Fibroblast of the conjunctiva (primary cell): ENCODE measurements around the gene PLEKHH1.
A peak's percentile ranks its signal among the peaks of the same experiment; 100 is the strongest.

Experiments
- DNase-seq: peaks from one replicate; pipeline ENCODE4 v3.0.0-alpha.2; 2010; ENCODE audit warnings: low read depth

PLEKHH1 gene

DNA sequence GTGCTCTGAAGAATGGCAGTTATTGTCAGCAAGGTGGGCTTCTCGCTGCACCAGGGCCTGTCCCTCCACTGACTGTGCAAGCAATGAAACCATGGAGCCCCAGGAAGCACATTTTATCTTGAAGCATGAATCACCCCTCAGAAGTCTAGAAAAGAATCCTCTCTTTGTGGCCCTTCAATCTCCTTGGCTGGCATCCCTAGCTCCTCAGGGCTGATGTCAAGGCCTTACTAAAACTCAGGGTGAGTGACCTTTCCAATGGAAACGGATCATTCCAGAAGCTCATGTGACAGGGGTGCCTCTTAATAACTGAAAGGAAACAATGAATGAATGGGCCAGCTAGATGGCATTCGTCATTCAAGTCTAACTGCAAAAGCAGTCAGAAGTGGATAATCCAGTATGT lies 22.3 kb upstream of the PLEKHH1 start:
- DNase-seq: no peak

DNA sequence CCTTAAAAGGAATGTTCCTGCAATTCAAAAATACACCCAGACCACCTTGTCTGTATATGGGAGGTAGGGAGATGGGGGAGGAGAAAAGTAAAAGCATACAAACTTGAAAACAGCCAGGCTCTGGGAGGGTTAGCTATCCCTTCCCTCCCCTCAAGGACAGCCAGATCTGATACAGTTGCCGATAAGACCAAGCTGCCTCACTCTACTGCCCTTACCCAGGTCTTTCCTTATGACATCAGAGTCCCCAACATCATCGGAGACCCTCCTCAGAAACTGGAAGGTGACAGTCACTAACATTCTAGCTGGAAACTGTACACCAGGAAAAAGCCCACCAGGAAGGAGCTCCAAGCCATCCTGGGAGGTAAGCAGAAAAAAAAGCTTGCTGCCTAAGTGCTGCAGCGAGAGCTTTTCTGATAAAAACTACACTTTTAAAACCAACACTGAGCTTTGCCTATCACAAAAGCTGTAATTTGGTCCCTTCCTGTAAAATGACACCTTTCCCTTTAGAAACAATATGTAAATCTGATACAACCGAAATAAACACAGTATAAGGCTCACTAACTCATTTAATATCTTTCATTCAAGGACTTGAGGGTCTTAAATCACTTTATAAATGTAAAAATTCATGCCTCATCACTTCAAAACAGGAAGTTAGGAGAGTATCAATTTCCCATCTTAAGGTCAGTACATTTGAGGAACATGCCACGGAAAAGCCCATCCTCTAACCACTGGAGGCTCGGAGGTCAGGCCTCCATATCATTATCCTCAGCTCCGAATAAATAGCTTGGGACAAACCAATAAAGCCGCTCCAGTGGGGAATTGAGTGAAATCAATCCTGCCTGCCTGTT lies 20.4 kb upstream of the PLEKHH1 start:
- no peak for DNase-seq

DNA sequence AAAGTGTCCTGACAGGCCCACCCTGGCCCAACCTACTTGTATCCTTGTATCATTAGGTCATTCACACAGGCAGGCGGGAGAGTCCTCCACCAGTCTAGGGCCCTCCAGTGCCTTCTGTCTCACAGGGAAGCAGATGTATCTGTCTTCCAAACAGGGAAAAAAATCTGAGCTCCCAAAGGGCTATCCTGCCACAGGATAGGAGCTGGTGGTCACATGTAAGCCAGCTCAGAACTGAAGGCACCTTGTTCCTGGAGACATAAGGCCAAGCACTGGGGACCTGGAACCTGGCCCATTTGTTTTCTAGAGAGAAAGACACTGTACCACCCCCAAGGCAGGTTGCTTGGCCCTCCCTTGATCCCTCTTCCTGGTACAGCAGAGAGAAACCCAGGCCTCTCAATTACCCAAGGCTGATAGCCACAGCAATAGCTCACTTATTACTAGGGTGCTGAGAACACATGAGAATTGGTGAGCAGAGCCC lies 19.4 kb upstream of the PLEKHH1 start:
- DNase-seq: no peak

DNA sequence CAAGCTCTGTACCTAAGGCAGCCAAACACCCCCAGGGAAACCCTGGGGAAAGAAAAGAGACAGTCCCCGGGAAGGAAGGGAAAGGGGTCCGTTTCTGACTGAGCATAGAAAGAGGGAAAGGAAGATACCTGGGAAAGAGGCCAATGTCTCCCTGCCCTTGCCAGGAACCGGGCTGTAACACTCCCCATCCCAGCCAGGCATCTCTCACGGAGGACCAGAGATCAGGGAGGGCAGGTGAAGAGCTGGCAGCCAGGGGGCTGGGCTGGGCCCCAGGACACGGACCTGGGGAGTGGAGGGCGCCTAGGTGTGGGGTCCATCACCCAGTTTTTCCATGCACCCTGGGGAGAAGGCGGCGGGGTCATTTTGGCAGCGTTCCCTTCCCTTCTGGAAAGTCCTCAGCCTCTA lies 18.9 kb upstream of the PLEKHH1 start:
- DNase-seq: no peak

DNA sequence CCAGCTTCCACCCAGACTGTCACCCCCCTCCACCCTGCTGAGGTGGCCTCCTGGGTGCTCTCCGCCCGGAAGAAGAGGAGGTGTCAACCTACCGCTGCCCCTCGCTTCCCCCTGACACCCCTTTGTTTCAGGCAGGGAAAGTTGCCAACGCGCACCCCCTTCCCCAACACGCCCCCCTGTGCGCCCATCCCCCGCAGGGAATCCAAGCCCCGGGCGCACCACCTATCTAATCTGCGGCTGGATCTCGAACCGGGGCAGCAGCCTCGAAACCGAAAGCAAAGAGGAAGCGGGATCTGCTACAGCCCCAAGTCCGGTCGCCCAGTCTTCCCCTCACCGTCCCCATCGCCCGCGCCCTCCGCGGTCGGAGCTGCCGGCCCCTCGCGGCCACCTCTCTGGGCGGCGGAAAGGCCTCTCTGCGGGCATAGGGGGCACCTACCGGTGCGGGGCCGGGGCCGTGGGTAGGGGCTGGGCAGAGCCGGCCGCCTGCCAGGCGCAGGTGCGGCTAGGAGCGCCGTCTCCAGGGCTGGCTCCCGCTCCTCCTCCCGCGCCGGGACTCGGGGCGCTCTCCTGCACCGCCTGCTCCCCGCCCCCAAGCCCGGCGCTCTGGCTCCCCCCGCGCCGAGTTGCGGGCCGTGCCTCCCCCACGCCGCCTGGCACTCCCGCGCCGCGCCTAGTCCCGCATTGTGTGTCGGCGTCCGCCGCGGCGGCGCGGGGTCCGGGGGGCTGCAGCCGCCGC lies 18.3 kb upstream of the PLEKHH1 start:
- DNase-seq: no peak

DNA sequence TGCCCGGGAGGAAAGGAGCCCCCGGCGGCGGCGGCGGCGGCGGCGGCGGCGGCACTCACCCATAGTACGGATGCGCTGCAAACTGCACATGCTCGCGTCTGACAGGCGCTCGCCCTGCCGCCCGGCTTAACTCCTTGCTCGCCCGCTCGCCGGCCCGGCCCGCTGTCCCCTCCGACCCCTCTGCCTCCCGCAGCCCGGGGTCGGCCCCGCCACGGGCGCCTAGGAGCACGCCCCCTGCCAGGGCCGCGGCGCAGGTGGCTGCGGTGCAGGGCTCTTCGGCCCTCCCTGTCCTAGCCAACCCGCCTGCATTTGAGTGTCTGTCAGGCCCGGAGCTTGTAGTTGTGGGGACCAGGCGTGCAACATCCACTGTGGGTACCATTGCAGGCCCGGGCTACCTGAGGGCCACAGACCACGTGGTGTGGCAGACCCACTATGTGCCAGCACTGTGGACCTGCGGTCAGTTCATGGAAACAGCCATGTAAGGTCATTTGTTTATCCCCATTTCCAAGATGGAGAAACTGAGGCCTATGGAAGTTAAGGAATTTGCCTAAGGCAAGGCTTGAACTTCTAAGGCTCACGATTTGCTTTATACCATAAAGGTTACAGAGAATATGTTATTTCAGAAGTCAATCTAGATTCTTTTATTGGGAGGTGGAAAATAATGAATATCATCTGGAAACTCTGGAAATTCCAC lies 17.6 kb upstream of the PLEKHH1 start:
- no peak for DNase-seq

DNA sequence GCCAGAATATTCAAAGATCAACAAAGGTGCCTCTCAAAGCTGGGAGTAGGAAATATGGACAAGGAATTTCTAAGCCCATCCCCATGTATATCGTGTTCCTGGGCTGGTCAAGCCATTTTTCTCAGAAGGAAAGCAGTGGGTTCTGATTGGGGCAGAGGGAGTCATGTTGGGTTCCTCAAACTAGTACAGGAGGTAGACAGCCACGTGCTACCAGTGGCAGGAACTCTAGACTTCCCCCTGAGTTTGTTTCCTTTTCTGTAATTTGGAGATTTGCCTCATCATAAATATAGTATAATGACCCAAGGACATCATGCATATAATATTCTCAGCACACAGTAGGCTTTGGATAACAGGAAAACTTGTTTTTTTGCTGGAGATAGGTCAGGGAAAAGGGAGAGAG lies 16.4 kb upstream of the PLEKHH1 start:
- DNase-seq: no peak

DNA sequence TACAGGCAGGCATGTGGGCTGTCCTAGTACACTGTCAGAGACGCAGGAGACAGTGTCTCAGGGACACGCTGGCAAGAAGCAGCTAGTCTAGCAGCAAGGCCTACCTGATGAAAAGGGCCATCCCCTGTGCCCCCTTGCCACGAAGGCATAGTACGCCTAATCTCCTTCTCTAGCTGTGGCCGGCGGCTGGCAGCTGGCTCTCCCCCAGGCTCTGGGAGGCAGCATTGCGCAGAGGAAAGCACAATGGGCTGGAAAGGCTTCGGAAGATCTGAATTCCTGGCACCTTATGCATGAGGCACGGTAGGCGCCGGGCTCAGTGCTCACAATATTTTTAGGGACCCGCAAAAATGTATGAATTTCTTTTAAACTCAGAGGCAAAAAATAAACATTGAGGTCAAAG lies 16.0 kb upstream of the PLEKHH1 start:
- no peak for DNase-seq

DNA sequence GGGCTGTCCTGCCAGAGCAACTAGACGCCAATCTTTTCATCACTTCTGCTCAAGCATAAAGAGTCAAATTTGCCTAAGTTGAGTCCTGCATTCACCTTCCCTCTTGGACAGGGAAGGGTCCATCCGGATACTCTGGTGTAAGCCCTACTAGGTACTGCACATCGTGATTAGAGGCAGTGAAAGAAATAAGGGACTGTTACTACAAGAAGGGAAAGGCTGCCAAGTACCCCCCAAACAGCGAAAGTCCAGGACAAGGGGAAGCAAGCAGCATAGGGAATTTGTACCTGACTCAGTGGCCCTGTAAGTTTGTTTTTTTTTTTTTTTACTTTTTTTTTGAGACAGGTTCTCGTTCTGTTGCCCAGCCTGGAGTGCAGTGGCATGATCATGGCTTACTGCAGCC lies 13.7 kb upstream of the PLEKHH1 start:
- no peak for DNase-seq

DNA sequence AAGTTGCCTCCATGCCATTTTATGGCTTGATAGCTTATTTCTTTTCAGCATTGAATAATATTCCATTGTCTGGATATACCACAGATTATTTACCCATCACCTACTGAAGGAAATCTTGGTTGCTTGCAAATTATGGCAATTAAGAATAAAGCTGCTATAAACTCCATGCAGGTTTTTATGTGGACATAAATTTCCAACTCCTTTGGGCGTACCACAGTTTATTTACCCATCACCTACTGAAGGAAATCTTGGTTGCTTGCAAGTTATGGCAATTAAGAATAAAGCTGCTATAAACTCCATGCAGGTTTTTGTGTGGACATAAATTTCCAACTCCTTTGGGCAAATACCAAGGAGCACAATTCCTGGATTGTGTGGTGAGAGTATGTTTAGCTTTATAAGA lies 12.6 kb upstream of the PLEKHH1 start:
- DNase-seq: no peak

DNA sequence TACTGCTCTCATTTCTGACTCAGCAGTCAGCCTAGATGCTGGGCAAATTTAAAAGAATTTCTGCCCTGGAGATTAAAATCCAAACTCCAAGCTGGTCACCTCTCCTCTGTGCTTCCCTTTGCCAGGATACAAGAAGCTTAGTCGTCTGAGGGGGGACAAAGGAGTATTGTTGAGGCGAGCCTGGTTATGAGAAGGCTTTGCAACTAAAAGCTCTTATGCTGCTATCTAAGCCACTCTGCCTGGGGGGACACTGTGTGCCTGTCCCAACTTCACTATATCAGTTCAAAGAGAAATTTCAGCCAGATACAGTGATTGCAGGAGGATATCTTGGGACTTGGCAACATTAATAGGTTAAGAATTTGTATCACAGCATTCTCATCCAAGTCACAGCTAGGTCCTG lies 10.8 kb upstream of the PLEKHH1 start:
- DNase-seq: no peak

DNA sequence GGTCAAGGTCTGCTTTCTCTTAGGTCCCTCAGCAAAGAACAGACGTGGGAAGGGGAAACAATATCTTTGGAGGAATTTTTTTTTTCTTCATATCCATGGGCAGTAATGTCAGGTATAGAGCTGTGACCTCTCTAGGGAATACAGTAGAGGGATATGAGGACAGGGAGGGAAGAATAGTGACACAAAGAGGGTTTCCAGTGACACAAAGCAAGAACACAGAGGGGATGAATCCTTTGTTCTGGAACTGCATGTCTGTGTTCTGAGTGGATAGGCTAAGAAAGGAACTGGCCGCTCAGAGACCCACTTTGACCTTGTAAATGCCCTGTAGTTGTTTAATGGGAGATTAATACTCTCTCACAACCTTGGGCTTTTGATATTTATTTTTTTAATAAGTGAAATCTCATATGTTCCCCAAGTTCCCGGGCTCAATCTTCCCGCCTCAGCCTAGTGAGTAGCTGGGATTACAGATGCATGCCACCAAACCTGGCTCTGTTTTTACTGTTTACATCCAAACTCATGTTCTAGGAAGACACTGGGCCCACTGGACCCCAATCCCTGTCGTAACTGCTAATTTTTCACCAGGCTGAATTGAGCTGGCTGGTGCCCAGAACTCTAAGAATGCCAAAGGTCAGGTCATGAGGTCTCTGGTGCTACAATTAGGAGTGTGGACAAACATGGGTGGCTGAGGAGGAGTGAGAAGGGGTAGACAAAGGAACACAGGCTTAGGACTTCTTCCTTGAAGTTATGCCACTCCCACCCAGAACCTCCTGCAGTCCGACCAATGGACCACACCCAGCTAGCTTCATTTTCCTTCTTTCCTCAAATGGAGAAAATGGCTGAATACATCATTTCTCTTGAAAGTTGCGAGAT lies 9.1 kb upstream of the PLEKHH1 start:
- DNase-seq: no peak

DNA sequence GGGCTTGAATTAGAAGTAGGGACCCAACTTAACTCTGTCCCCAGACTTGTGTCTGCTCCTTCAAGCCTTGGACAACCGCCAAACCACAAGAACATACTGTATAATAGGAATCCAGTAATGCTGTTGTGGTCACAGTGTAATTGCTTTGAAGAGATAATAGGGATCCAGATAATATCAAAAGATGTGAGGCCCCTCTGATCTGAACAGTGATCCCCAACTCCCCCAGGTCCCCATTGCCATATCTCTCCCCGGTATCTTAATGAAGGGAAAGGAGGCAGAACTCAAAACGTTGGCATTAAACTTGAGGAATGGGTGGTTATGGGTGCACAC lies 8.5 kb upstream of the PLEKHH1 start:
- DNase-seq: no peak

DNA sequence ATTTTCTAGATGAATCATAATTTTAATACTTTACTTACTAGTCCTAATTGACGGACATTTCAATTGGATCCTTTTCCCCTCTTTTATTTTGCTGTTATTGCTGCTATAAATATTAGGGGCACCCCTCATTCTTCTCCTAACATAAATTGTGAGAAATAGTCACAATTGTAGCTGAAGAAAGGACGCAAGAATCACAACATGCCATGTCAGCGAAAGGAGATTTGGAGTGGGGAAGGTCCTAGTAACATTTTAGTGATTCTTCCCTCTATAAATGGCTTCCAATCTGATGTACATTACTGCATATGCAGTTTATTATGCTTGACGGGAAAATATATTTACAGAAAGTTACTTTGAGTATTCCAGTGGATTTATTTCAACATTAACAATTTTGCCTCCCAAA lies 7.7 kb upstream of the PLEKHH1 start:
- no peak for DNase-seq

DNA sequence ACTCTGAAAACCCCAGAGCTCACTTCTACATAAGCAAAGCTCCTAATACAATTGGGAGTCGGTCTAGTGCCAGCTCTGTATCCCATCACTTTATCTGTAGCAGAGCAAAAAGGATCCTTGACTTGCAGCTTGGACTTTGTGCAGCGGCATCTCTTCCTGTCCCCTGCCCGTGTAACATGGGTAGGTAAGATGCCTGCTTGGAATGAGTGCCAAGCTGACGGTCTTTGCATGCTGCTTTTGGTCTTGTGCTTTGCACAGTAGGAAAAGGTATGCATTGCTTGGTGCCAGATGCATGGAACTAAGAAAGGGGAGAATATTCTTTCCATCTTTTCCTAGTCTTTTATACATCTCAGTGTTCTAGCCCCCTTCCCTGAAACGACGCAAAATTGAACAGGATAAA lies 6.9 kb upstream of the PLEKHH1 start:
- DNase-seq: no peak

DNA sequence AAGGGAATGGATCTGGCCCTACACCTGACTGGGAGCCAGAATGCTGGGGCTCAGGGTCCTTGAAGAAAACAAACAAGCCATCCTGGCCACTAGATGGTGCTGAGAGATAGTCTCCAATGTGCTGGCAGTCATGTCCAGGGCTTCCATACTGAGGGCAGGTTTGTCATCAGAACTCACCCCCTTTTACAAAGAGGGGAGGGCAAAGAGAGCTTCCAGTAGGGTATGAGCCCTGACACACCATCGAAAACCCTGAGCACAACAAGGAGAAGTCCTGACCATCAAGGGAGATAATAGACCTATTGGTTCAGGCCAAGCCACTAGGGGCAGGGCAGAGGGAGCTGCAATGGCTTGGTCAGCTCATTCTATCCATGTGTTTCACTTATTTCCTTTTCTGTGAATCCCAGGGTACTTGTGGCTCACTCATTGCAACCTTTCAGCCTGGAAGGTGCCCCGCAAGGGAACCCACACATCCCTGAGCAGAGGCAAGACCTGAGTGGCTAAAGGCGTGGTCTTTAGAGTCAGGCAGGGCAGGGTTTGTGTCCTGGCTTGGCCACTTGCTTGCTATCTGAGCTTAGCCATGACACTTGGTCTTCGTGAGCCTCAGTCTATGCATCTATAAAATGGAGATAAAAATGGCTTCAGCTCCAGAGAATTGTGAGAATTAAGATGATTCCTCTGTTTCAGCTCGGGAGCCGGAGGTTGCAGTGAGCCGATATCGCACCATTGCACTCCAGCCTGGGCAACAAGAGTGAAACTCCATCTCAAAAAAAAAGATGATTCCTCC lies 6.2 kb upstream of the PLEKHH1 start:
- peak; percentile 23 for DNase-seq

DNA sequence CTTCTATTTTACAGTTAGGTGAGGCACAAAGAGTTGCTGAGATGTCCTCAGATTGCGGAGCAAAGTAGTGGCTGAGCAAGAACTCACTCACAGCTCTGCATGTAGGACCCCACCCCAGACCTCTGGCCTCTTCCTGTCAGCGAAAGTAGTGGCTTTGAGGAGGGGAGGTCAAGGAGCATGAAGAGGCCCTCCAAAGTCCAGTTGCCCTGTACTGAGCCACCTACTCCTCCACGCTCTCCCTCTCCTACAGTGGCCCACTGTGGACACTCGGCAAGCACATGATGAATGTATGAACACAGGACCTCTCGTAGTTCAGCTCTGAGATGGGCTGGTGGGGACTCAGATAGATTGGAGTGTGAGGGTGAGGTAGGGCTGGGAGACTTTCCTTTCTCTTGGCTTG lies 5.3 kb upstream of the PLEKHH1 start:
- no peak for DNase-seq

DNA sequence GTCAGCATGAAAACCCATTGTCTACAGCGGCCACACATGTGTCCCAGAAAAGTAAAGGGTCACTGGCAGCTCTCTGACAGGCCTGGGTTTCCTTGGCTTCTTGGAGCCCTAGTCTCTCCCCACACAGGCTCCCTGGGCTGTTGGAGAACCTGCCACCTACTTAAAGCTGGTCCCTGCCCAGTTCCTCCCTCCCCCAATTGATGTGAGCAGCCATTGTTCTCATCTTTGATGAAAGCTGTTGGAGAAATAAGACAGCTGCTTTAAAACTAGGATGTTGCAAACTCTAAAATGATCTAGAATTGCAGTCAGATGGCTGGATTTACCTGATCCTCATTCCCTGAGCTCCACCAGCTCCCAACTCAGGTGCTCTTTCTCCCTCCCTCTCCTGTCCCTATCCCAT lies 4.8 kb upstream of the PLEKHH1 start:
- no peak for DNase-seq

DNA sequence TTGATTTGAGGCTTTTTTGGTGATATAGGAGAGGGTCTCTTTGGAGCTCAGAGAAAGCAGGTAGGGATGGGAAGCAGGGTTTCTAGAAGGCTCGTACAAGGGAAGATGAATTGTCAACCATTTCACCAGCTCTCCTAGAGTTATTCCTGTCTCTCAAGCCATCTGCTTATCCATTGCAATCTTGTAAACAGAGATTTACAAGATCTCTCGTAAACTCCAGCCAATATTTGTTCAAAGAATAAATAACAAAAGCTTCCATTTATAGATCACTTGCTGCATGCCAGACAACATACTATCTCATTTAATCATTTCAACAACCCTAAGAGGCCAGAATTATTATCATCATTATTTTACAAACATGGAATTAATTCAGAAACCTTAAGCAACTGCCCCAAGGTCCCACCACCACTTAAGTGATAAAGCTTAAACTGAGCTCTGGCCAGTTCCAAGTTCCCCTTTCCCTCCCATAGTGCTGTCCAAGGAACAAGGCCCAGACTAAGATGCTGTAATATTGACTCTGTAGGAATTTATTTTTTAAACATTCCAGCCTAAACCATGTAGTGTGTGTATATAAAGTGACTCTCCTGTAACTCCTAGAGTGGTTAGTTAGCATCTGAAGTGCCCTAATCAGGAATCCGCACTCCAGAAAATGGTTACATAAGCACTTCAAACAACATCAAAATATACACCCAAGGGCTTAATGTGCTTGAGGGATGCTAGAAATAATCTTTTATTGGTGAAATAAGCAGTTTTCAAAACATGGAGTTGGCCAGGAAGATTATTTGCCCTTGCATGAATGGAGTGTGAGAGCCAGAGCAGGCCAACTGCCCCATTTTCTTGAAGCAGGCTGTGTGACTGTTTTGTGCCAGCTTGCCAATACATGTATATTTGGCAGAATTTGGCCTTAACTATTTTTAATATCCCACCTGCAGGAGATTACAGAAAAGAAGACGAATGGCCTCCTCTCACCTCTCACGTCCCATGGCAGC lies 2.8 kb upstream of the PLEKHH1 start:
- no peak for DNase-seq

DNA sequence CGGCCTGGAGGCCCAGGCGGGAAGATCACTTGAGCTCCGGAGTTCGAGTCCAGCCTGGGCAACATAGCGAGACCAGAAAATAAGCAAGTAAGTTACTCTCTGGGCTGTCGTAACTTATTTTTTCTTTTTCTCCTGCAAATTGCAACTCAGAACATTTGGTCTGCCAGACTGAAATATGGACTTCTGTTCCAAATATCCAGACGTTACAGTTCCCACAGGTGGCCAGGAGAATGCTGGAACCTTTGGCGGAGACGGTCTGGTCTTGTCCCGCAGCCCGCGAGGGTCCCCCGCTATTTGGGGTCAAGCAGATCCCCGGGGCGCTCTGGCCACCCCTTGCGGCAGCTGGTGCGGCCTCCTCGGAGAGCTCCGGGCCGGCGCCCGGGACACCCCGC lies 488 bp upstream of the PLEKHH1 start:
- DNase-seq: no peak
